Esophagus muscularis mucosa (tissue), 4 donors: ENCODE results near the gene LRRK1. TPM values are rescaled to one million over a fixed set of nuclear protein-coding genes. Genes with fewer than 3 reads are reported as not detected.

Experiments used
- DNase-seq: peaks from one replicate; pipeline ENCODE4 v3.0.0-alpha.2; 2017; ENCODE audit errors: extremely low spot score
- H3K27ac ChIP-seq, 4 donors: fragments of 200-600 bp; sonication (generic); replicated peaks in 1 of 4; 1 replicate in 3 of 4; 2 replicates in 1 of 4; pipeline ENCODE4 v1.5.1; 2016 to 2019; ENCODE audit warnings: mild to moderate bottlenecking in 1 of 4
- H3K27me3 ChIP-seq, 4 donors: fragments of 200-600 bp; sonication (generic); one replicate each; pipeline versions ENCODE4 v1.5.1 to v1.6.0; 2016 to 2019
- H3K36me3 ChIP-seq, 4 donors: fragments of 200-600 bp; sonication (generic); one replicate each; pipeline ENCODE4 v1.5.1; 2016 to 2019
- H3K4me1 ChIP-seq, 4 donors: fragments of 200-600 bp; sonication (generic); one replicate each; pipeline ENCODE4 v1.5.1; 2016 to 2019
- H3K4me3 ChIP-seq, 4 donors: fragments of 200-600 bp; sonication (generic); 1 replicate in 2 of 4; 2 replicates in 2 of 4; pipeline ENCODE4 v1.5.1; 2016 to 2019; ENCODE audit warnings: mild to moderate bottlenecking in 4 of 4, moderate library complexity in 1 of 4
- H3K9me3 ChIP-seq, 4 donors: fragments of 200-600 bp; sonication (generic); 1 replicate in 3 of 4; 2 replicates in 1 of 4; pipeline ENCODE4 v1.5.1; 2016 to 2019
- CTCF ChIP-seq, 3 experiments: fragments of 200-600 bp in 2 of 3; fragments of 450-650 bp in 1 of 3; sonication (generic) in 2 of 3; IDR thresholded peaks; one replicate each; pipeline ENCODE4 v1.5.1; 2017 to 2019; ENCODE audit warnings: antibody characterized with exemption in 3 of 3, mild to moderate bottlenecking in 2 of 3, moderate library complexity in 1 of 3
- EP300 ChIP-seq: sonication (generic); formaldehyde crosslinking; IDR thresholded peaks from one replicate; pipeline ENCODE4 v1.6.1; 2017; ENCODE audit warnings: antibody characterized with exemption
- POLR2A ChIP-seq: fragments of 450-650 bp; IDR thresholded peaks from one replicate; pipeline ENCODE4 v1.6.1; 2017; ENCODE audit warnings: antibody characterized with exemption, moderate library complexity, mild to moderate bottlenecking, low read depth
- POLR2AphosphoS5 ChIP-seq, 2 donors: sonication (generic); formaldehyde crosslinking; IDR thresholded peaks; one replicate each; pipeline ENCODE4 v1.6.1; 2017; ENCODE audit warnings: antibody characterized with exemption in 2 of 2
- WGBS: methylation state at CpG from one replicate; pipeline ENCODE4 v1.1.5; 2018; 5-methylcytosine and 5-hydroxymethylcytosine counted together
- intact Hi-C: fragments of 100-400 bp; cut with DNase I; formaldehyde crosslinking; loops from one replicate; pipeline ENCODE4 v1.15.1; 2023
- total RNA-seq, 4 donors: library from RNA; depleted of rRNA; stranded (reverse); fragments of >200 nt; gene quantifications; one replicate each; pipeline versions ENCODE4 v1.1.0 to v1.2.1, GENCODE V29; 2016

LRRK1 gene
- total RNA-seq, 4 donors from 2014 or later = 11.3 to 18.0 (median 15.4) TPM

GRCh38 chr15:101010781-101011180, 91.6 kb downstream of the LRRK1 start:
- Histone ChIP-seq H3K9me3 (no peaks in the 10 kb centered on the region), H3K4me3 (no peak overlapping the region), H3K36me3 (peaks cover 0 to 30% (median 8%) of the 10 kb centered on the region in 4 donors), H3K27me3 (peaks cover 0 to 12% (median 0%) of the 10 kb centered on the region in 4 donors), H3K27ac (no peak overlapping the region), H3K4me1 (peaks cover 10 to 31% (median 24%) of the 10 kb centered on the region in 4 donors)
- TF ChIP-seq EP300 = no peak
- TF ChIP-seq POLR2AphosphoS5 (IDR thresholded peaks at IDR 0.05) = no peak
- TF ChIP-seq CTCF (IDR thresholded peaks at IDR 0.05) = no peak
- no peak for TF ChIP-seq POLR2A
- peak; percentile 66 for DNase-seq
- 86% methylated on average over 6 of the region's 6 CpGs for WGBS
- intact Hi-C loops = no loop called here

DNA sequence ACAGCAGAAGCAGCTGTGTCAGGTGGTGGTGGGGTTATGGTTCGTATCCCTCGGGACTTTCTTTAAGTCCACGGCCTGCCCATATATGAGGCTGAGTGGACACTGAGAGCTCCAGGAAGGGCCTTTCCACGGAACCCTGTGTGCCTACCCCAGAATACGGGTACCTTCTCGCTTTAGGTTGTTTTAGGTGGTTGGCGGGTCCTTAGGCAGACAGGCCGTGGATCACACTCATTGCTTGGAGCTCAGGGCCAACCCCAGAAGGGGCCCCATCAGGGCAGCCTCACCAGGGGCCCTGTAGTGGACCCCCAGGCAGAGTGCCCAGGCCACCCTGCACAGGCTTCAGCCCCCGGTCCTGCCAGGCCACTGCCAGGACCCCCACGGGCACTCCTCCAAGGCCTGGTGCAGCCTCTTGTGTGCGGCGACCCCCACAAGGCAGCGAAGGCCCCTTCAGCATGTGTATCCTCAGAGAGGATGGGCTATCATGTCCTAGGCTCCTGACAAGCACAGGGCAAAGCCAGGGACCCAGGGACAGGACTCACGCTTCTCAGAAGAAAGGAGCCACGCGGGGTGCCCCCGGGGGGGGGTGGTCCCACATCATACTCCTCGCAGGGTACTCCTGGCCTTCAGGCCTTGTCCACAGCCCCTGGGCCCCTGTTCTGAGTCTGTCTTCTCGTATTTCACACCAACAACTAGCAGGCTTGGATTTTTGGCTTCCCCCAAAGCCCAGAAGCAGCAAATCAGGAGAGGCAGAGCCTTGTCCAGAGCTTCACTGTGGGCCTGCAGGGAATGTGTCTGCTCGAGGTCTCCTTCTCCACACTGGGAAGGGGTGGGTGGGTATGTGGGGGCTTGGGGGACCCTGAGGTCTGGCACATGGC, 93.4 kb downstream of the LRRK1 start:
- peaks cover 0 to 12% (median 0%) of the 10 kb centered on the region in 4 donors for H3K27me3 ChIP-seq
- H3K4me3 ChIP-seq = no peak overlapping the region
- peak; percentile 79 for DNase-seq
- no peaks in the 10 kb centered on the region for H3K9me3 ChIP-seq
- 96% methylated on average over 12 of the region's 20 CpGs for WGBS
- TF ChIP-seq CTCF (IDR thresholded peaks at IDR 0.05) (no peak), EP300 (no peak), POLR2AphosphoS5 (IDR thresholded peaks at IDR 0.05) (no peak), POLR2A (no peak)
- no peak overlapping the region for H3K27ac ChIP-seq
- H3K36me3 ChIP-seq = peaks cover 0 to 41% (median 8%) of the 10 kb centered on the region in 4 donors
- intact Hi-C loops = no loop called here
- H3K4me1 ChIP-seq = peaks cover under 1 to 21% (median 16%) of the 10 kb centered on the region in 4 donors

DNA sequence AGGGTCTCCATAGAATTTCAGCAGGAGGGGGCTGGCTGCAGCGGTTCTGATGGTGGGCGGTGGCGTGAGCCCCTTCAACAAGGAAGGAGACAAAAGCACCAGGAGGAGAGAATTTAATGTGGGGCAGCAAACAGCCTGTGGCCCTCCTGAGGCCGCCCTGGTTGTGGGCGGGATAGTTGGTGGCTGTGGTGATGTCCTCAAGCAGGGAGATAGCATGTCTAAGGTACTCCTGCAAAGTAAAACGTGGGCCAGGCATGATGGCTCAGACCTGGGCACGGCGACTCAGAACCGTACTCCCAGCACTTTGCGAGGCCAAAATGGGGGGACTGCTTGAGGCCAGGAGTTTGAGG, 94.0 kb downstream of the LRRK1 start:
- WGBS = 92% methylated on average over 10 of the region's 10 CpGs
- H3K27ac ChIP-seq = no peak overlapping the region
- H3K36me3 ChIP-seq = peaks cover 0 to 41% (median 8%) of the 10 kb centered on the region in 4 donors
- intact Hi-C loops = no loop called here
- peaks cover 0 to 15% (median 10%) of the 10 kb centered on the region in 4 donors for H3K4me1 ChIP-seq
- TF ChIP-seq CTCF (IDR thresholded peaks at IDR 0.05) (no peak), POLR2AphosphoS5 (IDR thresholded peaks at IDR 0.05) (no peak), EP300 (no peak), POLR2A (no peak)
- peak; percentile 85 for DNase-seq
- H3K4me3 ChIP-seq = no peak overlapping the region
- peaks cover 0 to 12% (median 0%) of the 10 kb centered on the region in 4 donors for H3K27me3 ChIP-seq
- H3K9me3 ChIP-seq = no peaks in the 10 kb centered on the region

DNA sequence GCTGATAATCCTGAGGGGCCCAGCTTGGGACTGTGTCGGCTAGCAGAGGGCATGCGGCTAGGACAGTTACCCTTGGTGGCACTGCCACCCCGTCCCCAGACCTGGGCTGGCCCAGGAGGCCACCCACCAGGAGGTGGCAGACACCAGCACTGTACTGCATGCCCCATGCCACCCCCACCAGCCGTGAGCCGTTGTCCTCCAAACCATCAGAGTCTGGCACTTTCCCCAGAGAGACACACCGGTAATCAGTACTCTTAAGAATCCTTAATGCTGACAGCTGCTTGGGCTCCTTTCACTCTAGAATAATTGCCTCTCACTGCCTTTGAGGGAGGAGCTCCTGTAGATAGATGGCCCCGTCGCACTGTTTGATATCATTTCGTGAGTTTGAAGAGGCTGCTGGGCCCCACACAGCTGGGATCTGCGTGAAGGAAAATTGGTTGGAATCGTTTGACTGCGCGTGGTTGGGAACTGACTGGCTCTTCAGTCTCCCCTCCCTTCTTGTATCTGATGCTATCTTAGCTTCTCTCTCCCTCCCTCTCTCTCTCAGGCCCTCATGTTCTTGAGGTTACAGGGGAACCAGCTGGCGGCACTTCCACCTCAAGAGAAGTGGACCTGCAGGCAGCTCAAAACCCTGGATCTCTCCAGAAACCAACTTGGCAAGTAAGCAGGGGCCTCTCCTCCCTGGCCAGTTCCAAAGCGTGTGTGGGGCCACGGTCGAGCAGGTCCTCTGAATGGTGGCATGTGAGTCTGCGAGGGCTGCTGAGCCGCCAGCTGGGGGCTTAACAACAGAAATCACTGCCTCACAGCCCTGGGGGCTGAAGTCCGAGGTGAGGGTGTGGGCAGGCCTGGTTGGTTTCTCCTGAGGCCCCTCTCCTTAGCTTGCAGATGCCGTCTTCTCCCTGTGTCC, 94.9 kb downstream of the LRRK1 start:
- no peak for TF ChIP-seq CTCF (IDR thresholded peaks at IDR 0.05)
- TF ChIP-seq EP300 = no peak
- no peak for TF ChIP-seq POLR2AphosphoS5 (IDR thresholded peaks at IDR 0.05)
- Histone ChIP-seq H3K9me3 (no peaks in the 10 kb centered on the region), H3K4me3 (no peak overlapping the region), H3K4me1 (peaks cover 0 to 8% (median 4%) of the 10 kb centered on the region in 4 donors), H3K36me3 (peaks cover 0 to 41% (median 8%) of the 10 kb centered on the region in 4 donors), H3K27ac (no peak overlapping the region), H3K27me3 (peaks cover 0 to 12% (median 0%) of the 10 kb centered on the region in 4 donors)
- DNase-seq = peak; percentile 88
- intact Hi-C loops = loop anchor here (2.0 kb wide), 1 partner anchor 245 kb away; no protein-coding TSS in a partner anchor
- WGBS = 77% methylated on average over 18 of the region's 21 CpGs
